Endometrial microvascular endothelial cells (primary cell): ENCODE data around the gene GINS3. TPM values are rescaled to one million over a fixed set of nuclear protein-coding genes. Genes with fewer than 3 reads are reported as not detected.

Experiments used
- in situ Hi-C: cut with HindIII; loops from 2 replicates; pipeline ENCODE4 v1.10.0; 2017; ENCODE audit warnings: low sequenced_read_pairs, low pct_unique_long_range_greater_than_20kb; ENCODE audit errors: inconsistent ontology term
- total RNA-seq: library from RNA; depleted of rRNA; stranded (reverse); fragments of >200 nt; gene quantifications from one replicate; pipeline ENCODE4 v1.2.3, GENCODE V29; 2015; ENCODE audit errors: inconsistent ontology term

The GINS3 gene
- 19.5 TPM for total RNA-seq

DNA sequence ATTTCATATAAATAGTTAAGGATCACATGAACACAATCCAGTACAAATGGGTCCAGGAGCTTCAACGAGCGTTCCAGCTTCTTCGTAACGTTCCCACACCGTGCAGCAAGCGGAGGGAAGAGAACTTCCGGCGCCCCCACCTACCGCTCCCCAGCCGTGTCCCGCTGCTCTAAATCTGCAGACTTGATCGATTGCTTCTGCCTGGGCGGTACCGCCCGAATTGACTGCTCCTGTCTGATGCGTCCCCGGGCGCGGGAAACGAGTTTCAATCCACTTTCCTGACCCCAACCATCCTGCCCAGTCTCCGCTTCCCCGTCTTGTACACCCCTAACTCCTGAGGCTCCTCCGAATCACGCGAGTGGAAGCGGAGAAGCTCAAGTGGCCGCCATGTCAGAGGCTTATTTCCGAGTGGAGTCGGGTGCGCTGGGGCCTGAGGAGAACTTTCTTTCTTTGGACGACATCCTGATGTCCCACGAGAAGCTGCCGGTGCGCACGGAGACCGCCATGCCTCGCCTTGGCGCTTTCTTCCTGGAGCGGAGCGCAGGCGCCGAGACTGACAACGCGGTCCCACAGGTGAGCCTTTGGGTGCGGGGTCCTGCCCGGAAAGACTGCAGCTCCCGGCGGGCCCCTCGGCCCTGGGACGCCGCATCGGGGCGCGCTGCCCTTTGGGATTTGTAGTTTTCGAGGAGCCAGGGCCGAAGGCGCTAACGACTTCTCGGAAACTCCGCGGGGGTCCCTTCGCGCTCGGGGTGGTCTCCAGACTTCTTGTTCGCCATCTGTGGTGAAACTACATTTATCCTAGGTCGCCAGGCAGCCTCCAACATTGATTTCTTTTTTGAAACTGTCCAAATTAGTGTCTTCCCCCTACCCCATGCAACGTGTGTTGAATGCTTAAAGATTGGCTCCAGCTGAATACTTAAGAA lies at the start of gene GINS3:
Gene GINS3 (plus strand): TSS at position 257 of the 923 bp plus-strand sequence. CDS start 131 bp downstream, at position 388.
- in situ Hi-C loops: no loop called here

DNA sequence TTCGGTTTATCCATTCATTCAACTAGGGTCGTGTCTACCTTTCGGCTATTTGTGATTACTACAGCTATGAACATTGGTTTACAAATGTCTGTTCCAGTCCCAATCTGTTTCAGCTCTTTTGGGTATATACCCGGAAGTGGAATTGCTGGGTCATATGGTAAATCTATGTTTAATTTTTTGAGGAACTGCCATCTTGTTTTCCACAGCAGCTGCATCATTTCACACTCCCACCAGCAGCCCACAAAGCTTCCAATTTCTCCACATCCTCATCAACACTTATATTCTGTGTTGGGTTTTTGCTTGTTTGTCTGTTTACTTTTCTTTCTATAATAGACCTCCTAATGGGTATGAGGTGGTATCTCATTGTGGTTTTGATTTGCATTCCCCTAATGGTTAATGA lies 48.7 kb upstream of the GINS3 start:
- in situ Hi-C loops: loop anchor here (25.0 kb wide), 1 partner anchor 119 kb away; no protein-coding TSS in a partner anchor

DNA sequence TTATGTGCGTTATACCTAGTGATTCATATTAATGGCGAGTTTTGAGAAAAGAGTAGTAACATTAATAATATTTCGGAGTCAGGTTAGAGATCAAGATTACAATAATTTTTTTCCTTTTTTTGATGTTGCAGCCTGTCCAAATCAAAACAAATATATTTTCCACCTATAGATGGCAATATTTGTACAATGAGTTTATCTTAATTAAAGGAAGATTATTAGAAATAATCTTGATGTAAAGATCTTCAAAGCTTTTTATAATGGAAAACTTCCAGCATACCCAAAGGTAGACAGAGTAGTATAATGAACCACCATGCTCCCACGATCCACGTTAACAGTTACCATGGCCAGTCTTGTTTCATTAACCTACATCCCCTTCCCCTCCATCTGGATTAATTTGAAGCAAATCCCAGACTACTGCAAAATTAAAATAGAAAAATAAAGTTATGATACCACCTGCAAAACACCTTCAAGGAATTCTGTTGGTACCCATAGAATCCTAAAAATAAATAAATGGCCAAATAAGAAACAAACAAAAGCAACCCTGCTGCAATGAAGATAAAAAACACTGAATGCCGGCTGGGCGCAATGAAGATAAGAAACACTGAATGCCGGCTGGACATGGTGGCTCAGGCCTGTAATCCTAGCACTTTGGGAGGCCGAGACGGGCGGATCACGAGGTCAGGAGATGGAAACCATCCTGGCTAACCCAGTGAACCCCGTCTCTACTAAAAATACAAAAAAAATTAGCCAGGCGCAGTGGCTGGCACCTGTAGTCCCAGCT lies 46.5 kb upstream of the GINS3 start:
- in situ Hi-C loops: loop anchor here (25.0 kb wide), 1 partner anchor 117 kb away; no protein-coding TSS in a partner anchor

DNA sequence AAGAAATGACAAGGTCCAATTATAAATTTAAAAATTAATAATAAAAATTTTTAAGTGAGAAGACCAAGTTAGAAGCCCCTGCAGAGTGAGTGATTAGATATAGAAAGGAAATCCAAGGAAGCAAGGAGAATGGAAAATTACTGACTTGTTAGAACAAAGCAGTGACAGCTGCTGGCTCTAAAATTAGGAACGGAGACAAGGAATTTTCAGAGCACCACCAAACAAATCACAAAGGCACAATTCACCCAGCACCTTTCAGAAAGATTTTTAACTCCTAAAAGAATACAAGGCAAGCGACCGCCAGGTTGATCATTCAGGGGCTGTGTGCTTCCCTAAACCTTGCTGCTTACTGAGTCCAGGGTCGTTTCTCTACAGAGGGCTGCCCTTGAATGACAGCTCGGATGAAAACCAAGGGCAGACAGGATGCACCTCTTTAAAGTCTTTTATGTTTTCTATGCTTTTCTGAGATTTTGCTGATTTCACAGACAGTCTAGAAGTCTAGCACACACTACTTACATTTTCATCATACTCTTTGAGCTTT lies 45.4 kb upstream of the GINS3 start:
- in situ Hi-C loops: loop anchor here (25.0 kb wide), 1 partner anchor 115 kb away; no protein-coding TSS in a partner anchor

DNA sequence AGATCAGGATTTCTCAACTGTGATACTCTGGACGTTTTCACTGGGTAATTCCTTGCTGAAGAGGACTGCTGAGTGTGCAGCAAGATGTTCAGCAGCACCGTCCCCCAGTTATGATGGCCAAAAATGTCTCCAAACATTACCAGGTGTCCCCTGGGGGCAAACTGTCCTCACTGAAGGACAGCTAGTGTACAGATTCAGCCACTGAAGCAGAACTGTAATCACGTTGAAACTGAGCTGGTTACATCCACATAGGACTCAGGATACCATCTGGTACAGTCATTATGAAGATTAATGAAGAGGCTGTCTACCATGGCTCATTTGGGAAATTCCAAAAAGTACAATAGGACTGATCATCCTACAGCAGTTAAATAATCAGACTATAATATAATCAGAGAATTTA lies 43.3 kb upstream of the GINS3 start:
- in situ Hi-C loops: loop anchor here (25.0 kb wide), 1 partner anchor 113 kb away; no protein-coding TSS in a partner anchor

DNA sequence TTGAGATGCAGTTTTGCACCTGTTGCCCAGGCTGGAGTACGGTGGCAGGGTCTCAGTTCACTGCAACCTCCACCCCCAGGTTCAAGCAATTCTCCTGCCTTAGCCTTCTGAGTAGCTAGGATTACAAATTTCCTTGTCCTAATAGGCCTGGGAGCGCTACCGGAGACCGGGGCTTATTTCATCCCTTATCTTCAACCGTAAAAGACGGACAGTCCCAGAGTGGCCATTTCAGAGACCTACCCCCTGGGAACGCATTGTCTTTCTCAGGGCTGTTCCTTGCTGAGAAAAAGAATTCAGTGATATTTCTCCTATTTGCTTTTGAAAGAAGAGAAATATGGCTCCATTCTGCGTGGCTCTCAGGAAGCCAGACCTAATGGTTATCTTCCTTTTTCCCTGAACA lies 39.6 kb upstream of the GINS3 start:
- in situ Hi-C loops: no loop called here

DNA sequence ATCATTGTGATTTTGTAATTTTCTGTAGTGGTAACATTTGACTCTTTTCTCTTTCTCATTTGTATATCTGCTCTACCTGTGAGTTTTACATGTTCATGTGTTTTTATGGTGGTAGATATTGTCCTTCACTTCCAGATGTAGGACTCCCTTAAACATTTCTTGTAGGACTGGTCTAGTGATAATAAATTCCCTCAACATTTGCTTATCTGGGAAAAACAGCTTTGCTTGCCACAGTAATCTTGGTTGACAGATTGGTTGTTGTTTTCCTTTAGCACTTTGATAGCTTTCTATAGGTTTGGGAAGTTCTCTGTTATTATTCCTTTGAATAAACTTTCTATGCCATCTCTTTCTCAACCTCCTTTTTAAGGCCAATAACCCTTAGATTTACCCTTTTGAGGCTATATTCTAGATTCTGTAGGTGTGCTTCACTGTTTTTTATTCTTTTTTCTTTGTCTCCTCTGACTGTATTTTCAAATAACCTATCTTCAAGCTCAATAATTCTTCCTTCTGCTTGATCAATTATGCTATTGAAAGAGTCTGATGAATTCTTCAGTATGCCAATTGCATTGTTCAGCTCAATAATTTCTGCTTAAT lies 32.1 kb upstream of the GINS3 start:
- in situ Hi-C loops: no loop called here

DNA sequence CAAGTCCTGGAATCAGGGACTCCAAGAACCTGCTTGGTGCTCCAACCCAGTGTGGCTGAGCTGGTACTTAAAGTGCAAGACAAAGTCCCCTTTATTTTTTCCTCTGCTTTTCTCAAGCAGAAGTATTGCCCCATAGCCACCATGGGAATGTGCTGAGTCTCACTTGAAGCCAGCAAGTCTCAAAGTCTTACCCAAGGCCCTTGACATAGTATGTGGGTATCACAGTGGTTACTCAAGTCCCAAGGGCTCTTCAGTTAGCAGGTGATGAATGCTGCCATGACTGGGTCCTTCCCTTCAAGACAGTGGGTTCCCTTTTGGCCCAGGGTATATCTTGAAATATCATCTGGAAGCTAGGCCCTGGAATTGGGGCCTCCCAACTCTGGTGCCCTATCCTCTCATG lies 30.5 kb upstream of the GINS3 start:
- in situ Hi-C loops: no loop called here

DNA sequence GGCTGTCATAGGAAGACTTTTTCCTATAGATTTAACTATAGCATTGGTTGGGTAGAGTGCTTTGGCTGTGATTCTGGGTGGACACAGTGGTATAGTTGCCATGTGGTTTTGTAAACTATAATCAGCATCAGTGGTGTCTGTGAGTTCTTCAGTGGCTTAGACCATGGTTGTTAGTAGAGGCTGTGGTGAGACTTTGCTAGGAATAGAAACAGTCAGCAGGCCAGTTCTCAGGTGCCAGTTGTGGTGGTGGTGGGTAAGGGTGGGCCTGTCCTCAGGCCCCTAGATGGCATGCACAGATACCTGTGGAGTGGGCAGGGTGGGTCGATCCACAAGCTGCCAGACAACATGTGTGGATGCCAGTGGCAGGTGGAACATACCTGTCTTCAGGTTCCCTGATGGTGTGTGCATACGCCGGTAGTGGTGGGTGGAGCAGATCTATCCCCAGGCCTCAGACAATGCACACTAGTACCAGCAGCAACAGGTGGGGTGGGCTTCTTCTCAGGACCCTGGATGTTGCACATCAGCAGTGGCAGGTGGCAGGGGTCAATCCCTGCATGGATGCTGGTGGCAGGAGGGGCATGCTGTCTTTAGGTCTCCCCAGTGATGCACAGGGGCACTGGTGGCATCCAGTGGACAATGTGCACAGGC lies 28.4 kb upstream of the GINS3 start:
- in situ Hi-C loops: no loop called here

DNA sequence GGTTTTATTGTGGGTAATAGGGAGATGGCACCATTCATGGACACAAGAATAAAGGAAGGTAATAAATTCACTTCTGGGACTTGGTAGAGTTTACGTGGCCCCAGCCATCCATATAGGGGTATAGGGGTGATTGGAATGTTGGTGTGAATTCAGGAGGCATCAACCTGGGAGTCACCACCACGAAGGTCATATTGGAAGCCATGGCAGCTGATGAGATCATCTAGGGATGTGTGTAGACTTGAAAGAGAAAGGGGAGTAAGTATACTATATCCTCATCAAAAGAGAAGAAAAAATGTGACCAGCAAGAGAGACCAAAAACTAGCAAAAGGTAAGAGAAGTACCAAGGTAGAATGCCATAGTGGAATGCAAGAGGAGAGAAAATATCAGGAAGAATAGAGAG lies 26.6 kb upstream of the GINS3 start:
- in situ Hi-C loops: no loop called here

DNA sequence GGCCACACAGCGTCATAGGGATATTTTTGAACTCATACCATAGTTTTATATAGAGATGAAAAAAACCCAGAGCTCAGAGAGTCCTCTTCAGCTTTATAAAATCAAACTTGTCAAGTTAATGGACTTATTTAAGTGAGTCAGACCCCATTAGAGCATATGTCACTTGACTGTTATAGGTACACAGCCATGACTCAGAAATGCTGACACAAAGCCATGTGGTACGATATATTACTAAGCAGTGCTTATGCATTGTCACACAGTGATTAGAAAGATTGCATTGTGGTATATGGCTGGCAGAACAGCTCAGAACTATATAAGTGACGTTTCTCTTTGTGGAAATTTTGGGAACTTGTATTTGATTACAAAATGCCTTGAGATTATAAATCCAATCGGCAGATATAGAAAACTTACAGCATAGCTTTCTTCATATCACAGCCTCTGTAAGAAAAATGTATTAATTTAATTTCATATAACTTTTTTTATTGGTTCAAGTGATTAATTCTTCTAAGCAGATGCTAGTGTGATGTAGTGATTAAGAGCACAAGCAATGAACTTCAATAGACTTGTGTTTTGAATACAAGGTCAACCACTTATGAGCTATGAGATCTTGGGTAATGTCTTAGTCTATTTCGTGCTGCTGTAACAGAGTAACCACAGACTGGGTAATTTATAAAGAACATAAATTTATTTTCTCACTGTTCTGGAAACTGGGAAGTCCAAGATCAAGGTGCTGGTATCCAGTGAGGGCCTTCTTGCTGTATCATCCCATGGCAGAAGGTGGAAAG lies 25.8 kb upstream of the GINS3 start:
- in situ Hi-C loops: no loop called here

DNA sequence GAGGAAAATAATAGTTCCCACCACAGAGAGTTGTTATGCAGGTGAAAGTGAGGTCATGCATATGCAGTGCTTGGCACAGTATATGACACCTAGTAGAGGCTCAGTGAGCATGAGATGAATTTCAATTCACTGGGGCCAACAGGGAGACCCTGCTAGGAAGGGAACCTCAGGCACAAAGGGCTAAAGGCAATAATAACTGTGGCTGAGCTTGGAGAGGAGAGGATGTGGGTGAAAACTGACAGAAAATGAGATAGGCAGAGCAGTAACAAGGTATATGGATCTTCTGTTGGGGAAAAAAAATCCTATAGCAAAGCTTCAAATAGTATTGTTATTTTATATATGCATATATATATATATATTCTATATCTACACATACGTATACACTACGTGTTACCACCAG lies 25.0 kb upstream of the GINS3 start:
- in situ Hi-C loops: no loop called here

DNA sequence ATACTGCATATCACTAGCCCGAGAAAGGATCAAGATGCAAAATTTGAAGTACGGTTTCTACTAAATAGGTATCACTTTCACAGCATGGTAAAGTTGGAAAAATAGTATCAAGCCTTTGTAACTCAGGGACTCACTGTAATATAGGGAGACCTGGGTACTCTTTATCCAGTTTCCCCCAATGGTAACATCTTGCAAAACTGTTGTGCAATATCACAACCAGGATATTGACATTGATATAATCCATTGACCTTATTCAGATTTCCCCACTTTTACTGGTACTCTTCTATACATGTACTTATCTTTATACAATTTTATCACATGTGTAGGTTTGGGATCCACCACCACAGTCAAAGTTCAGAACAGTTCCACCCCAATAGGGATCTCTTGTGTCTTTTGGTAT lies 20.4 kb upstream of the GINS3 start:
- in situ Hi-C loops: no loop called here

DNA sequence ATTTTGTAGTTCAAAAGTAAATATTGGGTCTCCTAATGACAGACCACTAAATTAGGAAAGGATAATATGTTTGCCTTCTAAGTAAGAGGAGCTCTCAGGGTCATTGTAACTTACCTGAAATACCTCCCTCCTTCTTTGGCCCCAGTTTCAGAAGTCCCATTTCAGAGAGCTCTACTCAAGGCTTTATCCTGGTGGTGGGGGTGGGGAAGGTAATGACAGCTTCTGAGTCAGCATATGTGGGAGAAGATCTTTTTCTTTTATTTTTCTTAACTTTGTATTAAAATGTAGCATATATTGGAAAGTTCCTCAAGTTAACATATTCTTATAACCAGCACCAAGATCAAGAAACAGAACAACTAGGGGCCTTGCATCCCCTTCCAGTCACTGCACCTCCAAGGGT lies 16.9 kb upstream of the GINS3 start:
- in situ Hi-C loops: no loop called here

DNA sequence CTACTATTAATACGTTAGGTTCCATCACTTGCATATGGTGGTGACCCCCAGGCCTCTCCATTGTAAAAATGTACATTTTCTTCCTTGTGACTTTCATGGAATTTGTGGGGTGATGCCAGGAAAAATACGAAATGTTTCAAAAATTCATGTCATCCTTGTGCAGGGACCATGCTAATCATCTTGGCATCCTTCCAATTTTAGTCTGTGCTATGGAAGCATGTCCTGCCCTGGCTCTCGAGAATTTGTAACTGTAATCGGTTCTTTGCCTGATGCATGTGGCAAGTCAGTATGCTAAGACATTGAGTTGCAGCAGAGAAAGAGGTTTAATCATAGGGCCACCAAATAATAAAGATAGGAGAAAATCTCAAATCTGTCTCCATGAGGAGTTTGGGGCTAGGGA lies 14.3 kb upstream of the GINS3 start:
- in situ Hi-C loops: no loop called here

DNA sequence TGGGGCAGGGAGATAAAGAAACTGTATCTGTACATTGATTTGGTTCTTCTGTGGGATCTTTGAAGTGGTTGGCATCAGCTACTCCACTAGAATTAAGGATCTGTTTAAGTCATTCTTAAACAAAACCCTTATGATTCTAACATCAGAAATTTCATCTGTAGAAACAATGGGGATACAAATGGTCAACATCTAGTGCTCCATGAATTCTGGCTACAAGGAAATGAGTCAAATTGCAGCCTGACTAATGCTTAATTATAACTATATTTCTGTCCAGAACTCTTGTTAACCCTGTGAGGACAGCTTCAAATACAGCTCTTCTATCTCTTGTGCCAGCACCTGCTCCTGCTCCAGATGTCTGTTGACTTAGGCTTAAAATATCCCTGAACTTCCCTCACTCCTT lies 13.9 kb upstream of the GINS3 start:
- in situ Hi-C loops: no loop called here

DNA sequence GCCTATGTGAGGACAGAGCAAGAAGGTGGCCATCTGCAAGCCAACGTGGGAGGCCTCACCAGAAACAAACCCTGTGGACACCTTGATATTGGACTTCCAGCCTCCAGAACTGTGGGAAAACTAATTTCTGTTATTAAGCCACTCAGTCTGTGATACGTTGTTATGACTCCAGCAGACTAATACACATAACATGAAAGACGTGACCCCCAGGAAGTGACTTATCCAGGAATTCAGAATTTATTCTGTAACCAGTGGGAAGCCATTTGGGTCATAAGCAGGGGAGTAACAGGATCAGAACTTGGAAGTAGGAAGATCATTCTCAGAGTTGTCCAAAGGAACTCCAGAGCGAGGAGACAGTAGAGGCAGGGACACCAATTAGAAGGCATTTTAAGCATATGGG lies 12.5 kb upstream of the GINS3 start:
- in situ Hi-C loops: no loop called here

DNA sequence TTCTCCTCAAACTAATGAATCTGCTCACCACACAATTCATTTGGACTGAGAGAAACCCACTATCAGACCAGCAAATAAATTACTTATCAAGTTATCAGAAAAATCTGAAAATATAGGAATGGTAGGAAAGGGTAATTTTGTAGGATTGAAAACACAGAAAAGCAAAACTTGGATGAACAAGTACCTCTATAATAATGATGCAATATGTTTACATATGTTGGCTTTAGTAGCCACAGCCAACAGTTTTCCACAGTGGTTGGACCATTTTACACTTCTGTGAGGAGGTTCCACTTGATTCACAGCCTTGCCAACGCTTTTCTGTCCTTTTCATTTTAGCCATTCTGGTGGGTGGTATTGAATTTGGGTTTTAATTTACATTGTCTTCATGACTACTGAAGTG lies 10.6 kb upstream of the GINS3 start:
- in situ Hi-C loops: no loop called here
